GM12873 (cell line): ENCODE measurements around the gene SLC34A3.

Experiments used
- CTCF ChIP-seq: IDR thresholded peaks from 2 replicates; pipeline ENCODE4 v1.5.1; 2012; ENCODE audit warnings: low read depth, mild to moderate bottlenecking, moderate library complexity, low read length, control low read depth; ENCODE audit not compliant: insufficient read depth; ENCODE audit errors: missing control alignments

Gene SLC34A3

GRCh38 chr9:137225699-137226331 lies 4.9 kb upstream of the SLC34A3 start:
- TF ChIP-seq CTCF, result no peak

- TF ChIP-seq CTCF, result no peak
Observed at GRCh38 chr9:137226338-137227053, 4.2 kb upstream of the SLC34A3 start.

GRCh38 chr9:137227054-137227852 lies 3.4 kb upstream of the SLC34A3 start, which contains the start of gene RNF224:
RNF224 (plus strand) TSS chr9:137227502; CDS start chr9:137228336, 834 bp downstream.
- peak; percentile 97 for TF ChIP-seq CTCF

- no peak for TF ChIP-seq CTCF
Observed at GRCh38 chr9:137227853-137228505, 2.7 kb upstream of the SLC34A3 start.

GRCh38 chr9:137228506-137228967 lies 2.2 kb upstream of the SLC34A3 start:
- no peak for TF ChIP-seq CTCF

GRCh38 chr9:137228968-137229896 lies 1.5 kb upstream of the SLC34A3 start:
- TF ChIP-seq CTCF, result no peak
